Measurements from ENCODE around the gene AFF1. TPM values are rescaled to one million over a fixed set of nuclear protein-coding genes. Genes with fewer than 3 reads are reported as not detected.
"Not testable (repeated sequence)": the region's sequence is repeated elsewhere in the genome, so short reads cannot be mapped to it uniquely, and the experiment has no call there.

AFF1 gene
- total RNA-seq, 2 donors from 2014 or later = 89.5 to 97.5 TPM

DNA sequence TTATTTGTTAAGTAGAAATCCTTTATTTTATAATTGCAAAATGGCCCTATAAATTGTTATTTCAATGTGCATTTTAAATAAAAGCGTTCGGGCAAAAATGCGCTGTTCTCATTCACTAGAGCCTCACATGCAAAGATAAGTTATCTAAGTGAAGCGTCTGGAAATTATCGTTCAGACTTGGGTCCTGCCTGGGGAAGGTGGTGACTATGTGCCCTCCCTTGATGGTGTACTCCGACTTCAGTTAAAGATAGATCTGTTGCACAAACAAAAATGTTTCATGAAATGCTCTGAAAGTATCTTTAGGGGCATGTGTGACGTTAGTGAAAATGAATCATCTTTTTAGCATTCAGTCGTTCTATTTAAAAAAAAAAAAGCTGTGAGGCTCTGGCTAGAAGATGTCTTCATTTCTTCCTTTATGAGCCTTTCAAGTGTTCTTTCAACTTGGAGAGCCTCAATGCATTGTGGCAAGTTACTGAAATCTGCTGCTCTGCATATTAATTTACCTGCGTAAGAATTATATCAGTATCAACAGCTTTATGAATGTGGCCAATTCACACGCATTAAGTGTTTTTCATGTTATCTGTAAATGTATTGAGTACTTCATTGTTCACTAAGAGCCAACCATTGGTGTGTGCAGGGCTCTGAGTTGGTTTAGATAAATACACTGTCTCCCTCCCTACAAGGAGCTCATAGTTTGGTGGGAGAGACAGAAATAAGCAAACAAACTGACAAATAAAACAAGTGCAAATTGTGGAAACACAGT is 83.0 kb downstream of the AFF1 start:
- intact Hi-C loops (cut with DNase I) = no loop called here
- DNase-seq (ENCODE audit: low spot score) = no peak

DNA sequence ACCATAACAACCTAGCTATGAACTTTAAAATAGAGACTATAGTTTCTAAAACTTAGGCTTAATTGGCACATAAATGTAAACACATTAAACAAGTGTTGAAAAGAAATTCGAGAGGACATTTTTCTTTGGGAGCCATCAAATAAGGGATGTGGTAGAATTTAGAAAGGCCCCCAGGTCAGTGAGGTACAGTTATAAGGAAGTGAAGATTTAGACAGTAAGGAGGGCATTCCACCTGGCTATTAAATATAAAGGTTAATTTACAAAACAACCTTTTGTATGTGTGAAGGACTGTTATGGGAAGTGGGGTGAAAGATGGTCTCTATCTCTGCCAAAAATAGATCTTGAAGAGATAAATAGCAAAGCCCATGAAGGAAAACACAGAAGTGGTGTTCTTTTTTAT is 83.9 kb downstream of the AFF1 start:
- no peak for DNase-seq (ENCODE audit: low spot score)
- intact Hi-C loops (cut with DNase I) = no loop called here

DNA sequence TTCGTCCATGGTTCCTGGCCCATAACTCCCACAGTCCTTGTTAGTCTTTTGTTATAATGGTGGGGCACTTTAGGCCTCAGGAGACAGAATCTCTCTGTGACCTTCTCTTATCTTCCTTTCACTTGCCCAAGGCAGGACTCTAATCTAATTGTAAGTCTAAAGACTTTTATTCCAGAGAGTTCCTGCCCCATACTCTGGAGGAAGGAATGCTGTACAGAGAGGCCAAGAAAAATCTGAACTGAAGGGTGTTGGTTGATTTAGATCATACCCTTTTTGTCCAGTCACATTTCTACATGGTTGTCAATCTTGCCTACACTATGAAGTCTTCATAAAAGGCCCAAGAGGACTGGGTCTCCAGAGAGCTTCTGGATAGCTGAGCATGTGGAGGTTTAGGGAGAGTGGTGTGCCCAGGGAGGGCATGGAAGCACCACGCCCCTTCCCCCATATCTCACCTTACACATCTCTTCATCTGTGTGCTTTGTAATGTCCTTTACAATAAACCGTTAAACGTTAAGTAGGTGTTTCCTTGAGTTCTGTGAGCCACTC is 84.5 kb downstream of the AFF1 start:
- intact Hi-C loops (cut with DNase I) = no loop called here

DNA sequence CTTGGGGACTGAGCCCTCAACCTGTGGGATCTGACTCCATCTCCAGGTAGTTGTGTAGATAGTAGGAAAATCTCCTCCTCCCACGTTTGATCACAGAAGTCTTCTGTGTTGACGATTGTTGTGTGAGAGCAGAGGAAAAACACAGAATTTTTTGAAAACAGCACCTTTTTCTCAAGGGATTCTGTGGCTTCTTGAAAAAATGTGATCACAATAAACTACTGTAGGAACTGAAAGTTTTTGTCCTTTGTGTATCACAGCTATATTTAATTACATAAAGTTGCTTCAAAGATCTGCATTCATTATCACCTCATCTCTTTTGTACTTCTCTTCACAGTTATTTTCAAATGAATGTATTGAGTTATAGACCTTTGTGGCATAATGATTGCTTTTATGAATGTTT is 85.1 kb downstream of the AFF1 start:
- no peak for DNase-seq (ENCODE audit: low spot score)
- intact Hi-C loops (cut with DNase I) = no loop called here

More for the DNA sequence above, 84.5 kb downstream of the AFF1 start:
- DNase-seq (ENCODE audit: low spot score) = no peak

DNA sequence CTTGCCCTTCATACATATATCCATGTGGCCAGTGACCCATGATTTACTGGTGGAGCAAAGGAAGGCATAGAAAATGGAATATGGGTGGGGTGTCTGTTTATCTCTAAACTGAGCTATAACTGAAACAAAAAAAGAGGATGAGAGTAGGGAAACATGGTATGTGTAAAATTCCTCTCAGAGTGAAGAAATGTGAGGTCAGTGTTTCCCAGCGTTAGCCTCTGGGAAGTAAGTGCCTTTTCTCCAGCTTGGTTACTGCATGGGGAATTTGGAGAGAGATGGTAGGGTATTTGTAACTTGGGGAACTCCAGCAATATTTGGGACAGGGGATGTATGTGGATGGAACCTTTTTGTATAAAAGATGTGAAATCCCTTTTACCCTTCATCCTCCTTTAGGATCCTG is 89.4 kb downstream of the AFF1 start:
- intact Hi-C loops (cut with DNase I) = loop anchor here in 1 of 2 donors (1.0 kb wide), 1 partner anchor 13 kb away; no protein-coding TSS in a partner anchor
- DNase-seq (ENCODE audit: low spot score) = no peak

DNA sequence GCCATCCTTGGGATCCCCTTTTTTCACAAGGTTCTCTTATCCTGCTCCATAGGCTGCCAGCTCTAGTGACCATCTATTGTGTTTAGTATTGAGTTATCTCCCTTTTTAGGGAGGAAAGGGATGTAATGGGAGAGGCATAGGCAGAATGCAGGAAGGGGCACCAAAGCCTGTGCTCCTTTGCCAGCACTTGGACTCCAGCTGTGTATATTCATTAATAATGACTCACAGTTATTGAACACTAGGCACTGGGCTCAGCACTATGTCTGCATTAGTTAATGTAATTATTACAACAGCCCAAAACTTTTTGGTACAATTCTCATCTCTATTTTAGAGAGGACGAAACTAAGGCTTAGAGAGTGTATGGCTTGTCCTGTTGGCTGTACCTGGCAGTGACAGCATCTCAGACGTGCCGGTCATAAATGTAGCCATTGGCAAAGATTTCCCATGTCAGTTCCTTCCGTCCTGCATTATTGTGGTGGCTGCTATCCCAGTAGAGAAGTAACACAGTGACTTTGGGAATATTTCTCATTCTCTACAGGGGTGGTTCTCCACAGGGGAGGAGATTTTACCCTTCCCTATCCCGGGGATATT is 90.3 kb downstream of the AFF1 start:
- intact Hi-C loops (cut with DNase I) = no loop called here
- DNase-seq (ENCODE audit: low spot score) = no peak

DNA sequence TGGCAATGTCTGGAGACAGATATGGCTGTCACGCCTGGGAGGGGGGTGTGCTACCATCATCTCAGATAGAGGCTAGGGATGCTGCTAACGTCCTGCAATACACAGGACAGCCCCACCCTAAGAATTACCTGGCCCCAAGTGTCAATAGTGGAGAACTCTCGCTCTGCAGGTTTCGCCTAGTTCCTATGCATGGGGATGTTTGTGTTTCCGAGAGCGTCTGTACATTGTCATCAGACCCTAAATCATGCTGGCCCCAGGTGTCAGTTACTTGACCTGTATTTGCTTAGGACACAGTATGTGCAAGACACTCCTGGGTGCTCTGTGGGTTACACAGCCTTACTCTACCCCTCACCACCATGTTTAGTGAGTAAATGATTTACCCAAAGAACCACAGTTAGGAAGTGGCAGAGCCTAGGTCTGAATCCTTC is 90.8 kb downstream of the AFF1 start:
- no peak for DNase-seq (ENCODE audit: low spot score)
- intact Hi-C loops (cut with DNase I) = no loop called here

DNA sequence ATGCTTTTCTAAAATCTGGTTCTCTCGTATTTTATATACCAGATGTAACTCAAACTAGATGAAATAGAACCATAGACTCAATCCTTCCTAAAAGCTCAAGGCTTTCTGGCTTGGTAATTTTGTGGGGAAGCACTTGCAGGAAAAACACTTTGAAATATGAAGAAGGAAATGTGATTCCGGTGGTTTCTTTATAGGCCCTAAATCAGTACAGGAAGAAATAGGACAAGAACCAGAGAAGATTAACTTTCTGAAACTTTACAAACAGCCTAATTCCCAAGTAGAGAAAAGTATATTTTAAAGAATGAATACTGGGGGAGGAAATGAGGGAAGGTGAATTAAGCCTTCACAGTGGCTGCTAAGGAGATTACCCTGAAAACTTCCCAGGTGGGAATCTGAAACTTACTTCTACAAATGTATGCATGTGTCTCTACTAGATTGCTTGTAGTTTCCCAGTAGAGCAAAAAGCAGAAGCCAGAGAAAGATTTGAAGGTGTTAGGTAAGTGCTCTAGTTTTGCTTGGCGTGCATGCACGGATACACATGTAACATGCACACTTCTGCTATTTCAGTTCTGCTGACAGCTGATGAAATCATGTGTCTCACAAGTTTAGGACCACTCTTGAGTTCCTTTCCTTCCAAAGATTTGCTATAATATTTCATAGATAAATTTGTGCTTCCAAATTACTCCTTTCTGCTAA is 92.1 kb downstream of the AFF1 start:
- no peak for DNase-seq (ENCODE audit: low spot score)
- intact Hi-C loops (cut with DNase I) = no loop called here

DNA sequence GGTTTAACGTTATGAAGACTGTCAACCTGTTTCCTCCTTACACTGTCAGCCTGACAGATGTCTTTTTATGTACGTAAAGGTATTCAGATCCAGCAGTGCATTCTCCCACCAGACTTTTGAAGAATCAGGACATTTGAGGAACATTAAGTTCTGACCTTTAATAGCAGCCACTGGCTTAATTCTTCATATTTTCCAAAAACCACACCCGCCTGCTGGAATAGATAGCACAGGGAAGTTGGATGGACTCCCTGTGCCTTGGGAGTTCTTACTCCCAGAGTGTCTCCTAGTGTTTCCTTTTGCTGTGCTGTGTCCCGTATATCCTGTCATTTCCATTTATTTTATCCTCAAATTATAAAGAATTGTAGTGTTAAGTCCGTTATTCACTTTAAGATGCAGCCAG is 94.5 kb downstream of the AFF1 start:
- no peak for DNase-seq (ENCODE audit: low spot score)
- intact Hi-C loops (cut with DNase I) = no loop called here

DNA sequence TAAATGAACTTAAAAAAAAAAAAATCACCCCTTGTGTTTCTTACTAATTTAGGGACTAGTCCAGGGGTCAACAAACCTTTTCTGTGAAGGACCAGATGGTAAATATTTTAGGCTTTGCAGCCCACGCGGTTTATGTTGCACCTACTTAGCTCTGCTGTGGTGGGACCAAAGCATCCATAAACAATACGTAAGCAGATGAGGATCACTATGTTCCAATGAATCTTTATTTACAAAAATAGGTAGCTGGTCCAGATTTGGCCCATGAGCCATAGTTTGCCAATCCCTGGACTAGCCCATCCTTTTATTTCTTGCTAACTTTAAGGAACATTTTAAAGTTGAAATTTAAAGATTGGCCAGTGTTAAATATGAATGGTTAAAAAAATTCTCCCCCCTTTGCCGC is 95.3 kb downstream of the AFF1 start:
- no peak for DNase-seq (ENCODE audit: low spot score)
- intact Hi-C loops (cut with DNase I) = loop anchor here in 1 of 2 donors (5.0 kb wide), 1 partner anchor 52 kb away; no protein-coding TSS in a partner anchor

DNA sequence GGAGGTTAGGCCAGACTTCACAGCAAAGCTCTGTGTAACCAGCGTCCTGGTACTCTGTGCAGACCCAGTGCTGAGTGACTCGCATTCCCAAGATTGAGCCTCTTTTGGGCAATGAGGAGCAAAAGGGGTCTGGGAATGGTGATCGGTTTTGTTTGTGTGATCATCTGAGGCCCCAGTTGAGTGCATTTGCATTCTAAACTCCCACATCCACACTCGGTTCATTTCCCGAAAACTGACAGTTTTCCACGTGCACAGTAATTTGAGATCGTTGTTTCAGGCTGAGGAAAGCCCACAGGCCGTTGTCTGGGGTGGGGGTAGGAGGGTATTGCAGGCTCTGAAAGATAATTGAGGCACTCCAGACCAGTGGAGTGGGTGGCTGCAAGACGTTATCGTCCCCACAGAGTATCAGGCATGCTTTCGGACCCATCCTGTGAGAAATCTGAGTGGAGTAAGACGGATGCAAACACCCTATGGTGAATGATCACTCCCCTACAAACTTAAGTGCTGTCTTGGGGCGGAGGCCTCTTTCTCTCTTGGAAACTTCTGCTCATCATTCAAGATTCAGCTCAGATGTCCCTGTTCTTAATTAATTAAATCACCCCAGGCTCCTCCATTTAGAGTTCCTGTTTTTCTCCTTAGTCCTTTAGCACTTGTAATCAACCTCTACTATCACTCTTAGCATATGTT is 96.1 kb downstream of the AFF1 start:
- no peak for DNase-seq (ENCODE audit: low spot score)
- intact Hi-C loops (cut with DNase I) = loop anchor here in 1 of 2 donors (5.0 kb wide), 1 partner anchor 51 kb away; no protein-coding TSS in a partner anchor

DNA sequence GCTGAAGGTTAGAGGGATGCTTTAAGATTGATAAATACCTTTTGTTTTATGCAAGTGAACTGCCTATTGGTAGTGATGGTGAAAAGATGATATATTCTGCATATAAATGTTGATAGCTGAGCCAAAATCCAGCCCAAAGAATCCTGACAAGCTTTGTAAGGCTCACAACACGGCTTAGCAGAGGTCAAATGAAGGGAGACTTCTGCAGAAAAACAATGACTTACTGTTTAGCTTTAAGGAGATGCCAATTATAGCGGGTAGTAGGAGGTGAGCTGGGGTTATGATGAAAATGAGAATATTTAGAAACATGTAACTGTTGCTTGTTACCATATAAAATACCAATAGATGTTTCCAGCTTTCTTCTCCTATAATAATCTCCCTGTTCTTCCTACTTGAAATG is 97.1 kb downstream of the AFF1 start:
- no peak for DNase-seq (ENCODE audit: low spot score)
- intact Hi-C loops (cut with DNase I) = loop anchor here in 1 of 2 donors (5.0 kb wide), 1 partner anchor 50 kb away; no protein-coding TSS in a partner anchor

DNA sequence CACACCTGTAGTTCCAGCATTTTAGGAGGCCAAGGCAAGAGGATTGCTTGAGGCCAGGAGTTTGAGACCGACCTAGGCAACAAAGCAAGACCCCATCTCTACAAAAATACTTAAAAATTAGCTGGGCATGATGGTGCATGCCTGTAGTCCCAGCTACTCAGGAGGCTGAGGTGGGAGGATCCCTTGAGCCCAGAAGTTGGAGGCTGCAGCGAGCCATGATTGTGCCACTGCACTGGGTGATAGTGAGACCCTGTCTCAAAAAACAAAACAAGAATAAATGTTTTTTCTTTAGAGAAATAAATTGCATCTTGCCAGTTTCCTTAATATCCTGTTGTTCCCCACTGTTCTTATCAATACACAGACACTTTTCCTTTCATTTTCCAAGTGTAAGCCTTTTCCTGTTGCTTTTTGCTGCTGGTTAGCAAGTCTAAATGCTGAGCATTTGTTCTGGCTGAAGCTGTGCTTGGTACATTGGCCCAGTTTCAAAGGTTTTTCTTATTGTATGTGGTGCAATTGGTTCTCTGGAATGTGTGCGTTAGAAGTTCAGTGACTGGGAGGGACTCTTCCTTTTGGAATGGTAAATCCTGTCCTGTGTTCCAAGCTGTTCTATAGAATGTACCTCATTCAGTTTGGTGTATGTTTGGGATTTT is 98.2 kb downstream of the AFF1 start:
- intact Hi-C loops (cut with DNase I) = loop anchor here in 1 of 2 donors (5.0 kb wide), 1 partner anchor 49 kb away; no protein-coding TSS in a partner anchor
- DNase-seq (ENCODE audit: low spot score) = no peak

DNA sequence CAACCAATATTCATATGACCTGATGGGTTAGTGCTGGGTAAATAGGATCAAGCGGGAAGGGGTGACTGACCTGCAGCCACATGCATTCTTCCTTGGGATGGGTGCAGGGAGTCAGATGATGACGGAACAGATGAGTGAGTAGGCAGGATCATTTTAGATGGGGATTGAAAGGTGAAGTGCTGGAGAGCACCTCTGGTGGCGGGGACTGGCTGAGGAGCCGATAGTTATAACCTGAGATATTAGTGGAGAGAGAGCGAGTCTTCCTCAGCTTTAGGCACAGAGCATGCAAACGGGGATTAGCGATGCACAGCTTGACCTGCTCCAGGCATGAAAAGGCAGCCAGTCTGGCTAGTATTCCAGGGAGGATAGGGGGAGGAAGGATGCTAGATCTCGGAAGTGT is 99.1 kb downstream of the AFF1 start:
- DNase-seq (ENCODE audit: low spot score) = no peak
- intact Hi-C loops (cut with DNase I) = loop anchor here in 1 of 2 donors (5.0 kb wide), 1 partner anchor 48 kb away; no protein-coding TSS in a partner anchor

DNA sequence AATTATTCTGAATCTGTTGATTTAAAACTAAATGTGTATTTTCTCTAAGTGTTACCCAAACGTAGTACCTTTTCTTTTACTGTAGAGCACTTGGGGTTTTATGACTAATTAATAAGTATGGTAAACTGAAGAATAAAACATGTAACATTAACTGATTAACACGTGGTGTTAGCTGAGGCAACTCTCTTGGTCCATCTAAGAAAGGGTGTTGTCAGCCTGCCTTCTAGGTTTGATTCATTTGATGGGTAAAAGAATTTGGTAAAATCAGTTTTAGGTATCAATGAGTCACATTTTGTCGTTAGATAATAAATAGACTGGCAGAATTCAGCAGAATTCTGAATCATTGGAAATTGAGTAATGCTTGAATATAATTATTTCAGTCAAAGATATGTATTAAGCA is 99.7 kb downstream of the AFF1 start:
- DNase-seq (ENCODE audit: low spot score) = no peak

DNA sequence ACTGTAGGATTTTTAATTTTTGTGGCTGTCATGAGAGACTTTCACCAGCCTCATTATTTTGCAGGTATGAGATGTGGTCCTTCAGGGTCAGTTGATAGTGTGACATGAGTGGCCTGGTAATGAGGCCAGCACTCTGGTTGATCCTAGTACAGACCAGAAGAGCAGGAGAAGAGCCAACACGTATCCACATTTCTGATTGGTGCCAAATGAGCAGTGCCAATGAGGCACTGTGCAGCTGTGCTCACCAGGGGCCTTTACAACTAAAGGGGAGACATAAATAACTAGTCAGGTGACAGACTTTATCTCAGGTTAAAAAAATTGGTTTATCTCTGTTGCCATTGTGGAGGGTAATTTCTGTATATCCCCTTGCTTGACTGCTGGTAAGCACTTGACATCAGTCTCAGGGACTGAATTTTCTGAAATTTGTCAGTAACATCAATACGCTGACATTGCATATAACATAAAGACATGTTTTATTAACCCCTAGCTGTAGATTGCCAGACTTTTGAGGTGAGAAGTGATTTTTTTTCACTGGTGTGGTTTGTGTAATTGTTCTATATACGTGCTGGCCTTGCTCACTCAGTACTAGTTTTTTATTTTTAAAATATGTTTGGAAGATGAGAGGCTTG is 101.2 kb downstream of the AFF1 start:
- no peak for DNase-seq (ENCODE audit: low spot score)
- intact Hi-C loops (cut with DNase I) = no loop called here

More for the DNA sequence above, 99.7 kb downstream of the AFF1 start:
- intact Hi-C loops (cut with DNase I) = loop anchor here in 1 of 2 donors (5.0 kb wide), 1 partner anchor 48 kb away; no protein-coding TSS in a partner anchor

DNA sequence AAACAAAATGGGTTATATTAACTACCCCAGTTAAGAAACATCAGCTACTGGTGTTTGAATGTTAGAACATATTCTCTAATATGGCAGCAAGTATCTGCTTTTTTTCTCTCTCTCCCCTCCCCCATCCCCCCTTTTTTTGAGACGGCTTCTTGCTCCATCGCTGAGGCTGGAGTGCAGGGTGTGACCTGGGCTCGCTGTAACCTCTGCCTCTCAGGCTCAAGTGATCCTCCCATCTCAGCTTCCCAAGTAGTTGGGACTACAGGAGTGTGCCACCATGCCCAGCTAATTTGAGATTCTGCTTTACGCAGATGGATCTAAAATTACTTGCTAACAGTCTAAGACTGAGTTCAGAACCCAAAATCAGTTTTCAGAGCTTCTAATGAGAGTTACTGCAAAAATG is 101.9 kb downstream of the AFF1 start:
- DNase-seq (ENCODE audit: low spot score) = no peak
- intact Hi-C loops (cut with DNase I) = no loop called here

DNA sequence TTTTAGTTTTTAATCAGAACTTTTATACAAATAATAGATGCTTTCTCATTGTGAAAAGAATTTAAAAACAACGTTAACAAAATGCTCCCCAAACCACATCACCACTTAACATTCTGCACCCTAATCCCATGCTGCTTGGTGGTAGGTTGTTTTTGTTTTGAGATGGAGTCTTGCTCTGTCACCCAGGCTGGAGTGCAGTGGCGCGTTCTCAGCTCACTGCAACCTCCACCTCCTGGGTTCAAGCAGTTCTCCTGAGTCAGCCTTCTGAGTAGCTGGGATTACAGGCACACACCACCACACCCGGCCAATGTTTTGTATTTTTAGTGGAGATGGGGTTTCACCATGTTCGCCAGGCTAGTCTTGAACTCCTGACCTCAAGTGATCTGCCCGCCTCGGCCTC is 102.4 kb downstream of the AFF1 start:
- DNase-seq (ENCODE audit: low spot score); intact Hi-C loops (cut with DNase I): not testable (repeated sequence)
